HG03159 (cell line): ENCODE results near the gene DACT2.
"Not testable (repeated sequence)": the region's sequence is repeated elsewhere in the genome, so short reads cannot be mapped to it uniquely, and the experiment has no call there.

Experiments used
- ATAC-seq: cut with Tn5 transposase; IDR thresholded peaks from one replicate; pipeline ENCODE4 v1.9.1; 2021; ENCODE audit warnings: mild to moderate bottlenecking, moderate library complexity; ENCODE audit not compliant: unreplicated experiment

The DACT2 gene

GRCh38 chr6:168326294-168327261, 7.0 kb upstream of the DACT2 start:
- ATAC-seq = no peak

- no peak for ATAC-seq
Observed at GRCh38 chr6:168322966-168323365, 3.4 kb upstream of the DACT2 start.

DNA sequence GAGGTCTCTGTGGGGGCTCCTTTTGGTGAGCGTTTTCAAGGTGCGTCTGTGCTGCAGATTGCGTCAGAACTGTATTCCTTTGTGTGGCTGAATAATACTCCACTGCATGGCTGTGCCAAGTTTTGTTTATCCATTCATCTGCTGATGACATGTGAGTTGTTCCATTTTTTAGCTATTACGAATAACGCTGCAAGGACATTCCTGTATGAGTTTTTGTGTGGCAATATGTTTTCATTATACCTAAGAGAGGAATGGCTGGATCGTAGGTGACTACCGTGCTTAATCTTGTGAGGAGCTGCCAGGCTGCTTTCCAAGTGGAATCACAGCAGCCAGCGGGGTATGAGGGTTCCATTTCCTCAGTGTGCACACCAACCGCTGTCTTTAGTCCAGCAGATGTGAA, 1.1 kb upstream of the DACT2 start:
- no peak for ATAC-seq

DNA sequence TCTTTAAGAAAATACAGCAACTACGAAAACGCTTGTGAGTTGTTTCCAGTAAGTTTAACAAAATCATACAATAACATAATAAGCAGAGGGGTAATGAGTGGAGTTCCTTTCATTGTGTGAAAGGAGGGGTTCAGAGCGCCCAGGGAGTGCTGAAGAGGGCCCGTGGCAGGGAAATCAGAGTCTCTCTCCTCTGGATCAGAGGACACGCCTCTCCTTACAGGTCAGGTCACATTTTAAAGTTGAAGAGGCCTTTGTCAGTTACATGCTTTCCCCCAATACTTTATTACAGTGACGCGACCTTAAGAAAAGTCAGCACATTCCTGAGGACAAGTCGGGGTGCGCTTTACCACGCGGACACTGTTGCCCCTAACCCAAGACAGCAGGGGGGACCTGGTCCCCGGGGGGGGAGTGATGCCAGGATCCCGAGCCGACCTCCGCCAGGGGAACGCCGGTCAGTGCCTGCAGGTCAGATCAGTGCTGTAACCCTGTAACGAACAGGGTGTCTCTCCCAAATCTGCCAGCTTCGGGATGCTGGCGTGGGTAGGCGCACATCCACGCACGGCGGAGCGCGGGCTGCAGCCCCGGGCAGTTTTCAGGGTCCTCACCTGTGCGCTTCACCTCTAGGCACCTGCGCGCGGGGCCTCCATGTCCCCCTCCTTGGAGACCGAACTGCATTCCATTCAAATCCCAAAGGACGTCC, 848 bp downstream of the DACT2 start:
- ATAC-seq = no peak

DNA sequence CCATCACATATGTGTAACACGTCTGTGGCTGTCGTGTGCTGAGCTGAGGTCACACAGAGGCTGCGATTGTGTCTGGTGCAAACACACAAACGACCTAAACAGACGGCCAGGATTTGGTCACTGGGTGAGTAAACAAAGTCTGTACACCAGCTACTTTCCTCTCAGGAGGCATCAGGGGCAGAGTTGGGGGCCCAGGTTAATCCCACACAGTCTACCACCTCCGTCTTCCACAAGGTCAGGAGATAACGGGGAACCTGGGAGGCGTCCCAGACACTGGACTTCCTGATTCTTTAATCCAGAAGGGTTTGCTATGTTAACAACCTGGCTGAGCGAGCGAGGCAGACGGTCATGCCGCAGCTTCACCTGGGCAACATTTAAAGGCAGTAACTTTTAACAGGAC, 1.5 kb downstream of the DACT2 start:
- ATAC-seq = no peak

DNA sequence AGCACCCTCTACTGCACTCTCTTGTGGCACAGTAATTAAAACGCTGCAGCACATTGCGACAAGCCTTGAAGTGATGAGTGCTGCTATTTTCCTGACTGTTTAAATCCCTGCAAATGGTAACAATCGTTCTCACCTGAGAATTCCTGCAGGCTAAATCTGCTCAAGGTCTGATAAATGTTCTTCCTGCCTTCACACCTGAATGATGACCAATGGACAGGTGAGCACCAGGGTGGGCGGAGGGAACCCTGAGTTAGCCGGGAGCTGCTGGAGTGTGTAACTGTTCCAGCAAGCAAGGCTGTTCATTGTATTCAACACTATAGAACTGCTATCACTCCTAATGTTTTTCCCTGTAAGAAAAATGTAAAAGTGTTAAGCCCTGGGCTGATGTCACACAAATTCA, 4.0 kb downstream of the DACT2 start:
- no peak for ATAC-seq

- no peak for ATAC-seq
Observed at GRCh38 chr6:168314948-168315347, 4.6 kb downstream of the DACT2 start.

- ATAC-seq = no peak
Observed at GRCh38 chr6:168314021-168314420, 5.6 kb downstream of the DACT2 start.

- no peak for ATAC-seq
Observed at GRCh38 chr6:168313431-168314011, 6.1 kb downstream of the DACT2 start.

DNA sequence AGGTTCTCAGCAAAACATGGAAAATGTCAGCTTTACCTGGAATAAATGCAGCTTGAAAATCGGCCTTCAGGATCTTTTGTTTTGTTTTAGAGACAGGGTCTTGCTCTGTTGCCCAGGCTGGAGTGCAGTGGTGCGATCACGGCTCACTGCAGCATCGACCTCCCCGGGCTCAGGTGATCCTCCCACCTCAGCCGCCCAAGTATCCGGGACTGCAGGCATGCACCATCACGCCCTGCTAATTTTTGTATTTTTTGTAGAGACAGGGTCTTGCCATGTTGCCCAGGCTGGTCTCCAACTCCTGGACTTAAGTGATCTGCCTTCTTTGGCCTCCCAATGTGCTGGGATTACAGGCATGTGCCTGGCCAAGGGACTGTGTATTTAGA, 7.5 kb downstream of the DACT2 start:
- ATAC-seq = not testable (repeated sequence)

- no peak for ATAC-seq
Observed at GRCh38 chr6:168311410-168312124, 8.0 kb downstream of the DACT2 start.

GRCh38 chr6:168310945-168311344, 8.6 kb downstream of the DACT2 start:
- no peak for ATAC-seq

GRCh38 chr6:168310403-168310802, 9.2 kb downstream of the DACT2 start:
- ATAC-seq = no peak

- no peak for ATAC-seq
Observed at GRCh38 chr6:168309997-168310396, 9.6 kb downstream of the DACT2 start.

DNA sequence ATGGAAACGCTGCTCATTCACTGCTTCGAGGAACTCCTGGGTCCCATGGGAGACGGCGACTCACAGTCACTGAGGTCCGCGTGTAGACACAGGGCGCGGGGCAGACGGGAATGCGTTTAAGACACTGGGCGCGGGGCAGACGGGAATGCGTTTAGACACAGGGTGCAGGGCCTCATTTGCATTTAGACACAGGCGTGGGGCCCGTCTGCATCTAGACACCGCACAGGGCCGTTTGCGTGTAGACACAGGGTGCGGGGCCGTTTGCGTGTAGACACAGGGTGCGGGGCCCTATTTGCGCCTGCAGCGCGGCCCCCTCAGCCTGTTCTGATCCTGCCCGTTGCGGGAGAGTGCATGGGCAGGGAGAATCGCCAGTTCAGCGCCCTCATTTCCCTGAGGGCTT, 10.4 kb downstream of the DACT2 start:
- ATAC-seq = no peak

DNA sequence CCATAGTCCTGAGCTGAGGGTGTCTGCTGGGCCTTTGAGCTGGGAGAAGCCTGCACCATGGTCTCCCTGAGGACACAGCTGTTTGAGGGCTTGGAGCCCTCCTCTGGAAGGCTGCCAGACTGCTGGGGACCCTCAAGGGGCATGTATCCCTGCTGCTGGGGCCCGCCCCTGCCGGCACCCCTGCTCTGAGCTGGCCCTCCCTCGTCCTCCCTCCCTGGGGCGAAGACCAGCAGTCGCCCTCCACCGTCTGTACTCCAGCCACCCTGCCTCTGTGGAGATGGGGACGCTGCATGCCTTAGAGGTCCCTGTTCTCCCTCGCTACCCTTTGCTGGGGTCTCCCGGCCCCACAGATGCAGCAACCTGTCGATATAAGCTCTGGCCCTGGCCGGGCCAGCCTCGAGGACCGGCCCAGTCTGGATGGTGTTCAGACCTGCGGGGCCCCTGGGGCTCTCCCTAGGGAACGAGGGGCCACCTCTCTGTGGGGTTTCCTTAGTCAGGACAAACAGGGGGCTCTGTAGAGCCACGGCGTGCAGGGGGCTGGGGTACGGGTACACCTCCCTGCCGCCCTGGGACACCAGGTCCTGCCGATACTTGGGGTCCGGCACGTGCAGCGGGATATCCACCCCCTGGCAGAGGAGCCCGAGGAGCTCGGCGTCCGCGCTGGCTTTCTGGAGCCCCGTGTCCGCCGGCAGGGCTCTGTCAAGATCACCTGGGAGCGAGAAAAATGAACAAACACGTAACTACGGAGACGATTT, 11.0 kb downstream of the DACT2 start:
- ATAC-seq = no peak

GRCh38 chr6:168307695-168308021, 11.9 kb downstream of the DACT2 start:
- ATAC-seq = no peak

DNA sequence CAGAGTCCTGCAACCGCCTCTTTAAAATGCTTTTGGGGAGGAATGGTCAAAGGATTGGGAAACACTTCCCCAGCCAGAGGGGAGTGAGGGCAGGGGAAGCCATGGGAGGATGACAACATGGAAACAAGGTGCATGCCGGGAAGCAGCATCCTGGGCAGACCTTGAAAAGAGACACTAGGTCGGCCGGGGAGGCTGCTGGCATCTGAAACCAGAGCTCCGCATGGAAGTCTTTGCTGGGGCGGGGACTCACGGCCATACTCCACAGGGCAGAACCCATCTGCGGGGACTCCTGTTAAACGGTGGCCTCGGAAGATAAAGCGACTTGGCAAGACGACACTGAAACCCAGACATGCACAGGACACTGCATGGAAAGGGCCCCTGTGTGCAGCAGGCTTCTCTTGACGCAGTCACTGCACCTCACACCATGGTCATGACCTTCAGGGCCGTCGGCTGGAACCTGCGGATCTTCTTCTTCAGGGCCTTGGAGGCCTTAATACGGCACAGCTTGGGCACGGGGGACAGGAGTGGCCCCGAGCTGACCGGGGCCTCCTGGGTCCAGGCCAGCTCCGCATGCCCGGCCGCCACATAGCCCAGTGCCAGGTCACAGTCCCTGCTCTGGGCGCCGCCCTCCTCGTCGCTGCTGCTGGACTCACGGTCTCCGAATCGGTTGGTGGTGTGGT, 12.4 kb downstream of the DACT2 start:
- ATAC-seq = no peak

DNA sequence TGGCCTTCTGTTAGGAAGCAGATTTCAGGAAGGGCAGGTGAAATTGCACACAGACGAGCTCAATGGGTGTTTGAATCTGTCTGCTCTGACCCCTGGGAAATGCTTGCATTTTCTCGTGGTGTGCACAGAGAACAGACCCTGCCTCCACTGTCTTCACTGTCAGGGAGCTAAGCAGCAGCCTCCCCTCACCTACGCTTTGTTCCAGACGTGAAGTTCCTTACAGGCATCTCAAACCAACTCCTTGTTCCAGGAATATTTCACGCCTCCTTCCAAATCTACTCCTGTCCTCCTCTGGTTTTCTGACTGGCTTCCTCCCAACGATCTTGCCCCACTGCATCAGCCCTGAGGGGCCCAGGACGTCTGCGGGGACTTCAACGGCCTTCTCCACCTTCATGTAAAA, 13.7 kb downstream of the DACT2 start:
- no peak for ATAC-seq
